ENCODE data around the gene NIP7.

DNA sequence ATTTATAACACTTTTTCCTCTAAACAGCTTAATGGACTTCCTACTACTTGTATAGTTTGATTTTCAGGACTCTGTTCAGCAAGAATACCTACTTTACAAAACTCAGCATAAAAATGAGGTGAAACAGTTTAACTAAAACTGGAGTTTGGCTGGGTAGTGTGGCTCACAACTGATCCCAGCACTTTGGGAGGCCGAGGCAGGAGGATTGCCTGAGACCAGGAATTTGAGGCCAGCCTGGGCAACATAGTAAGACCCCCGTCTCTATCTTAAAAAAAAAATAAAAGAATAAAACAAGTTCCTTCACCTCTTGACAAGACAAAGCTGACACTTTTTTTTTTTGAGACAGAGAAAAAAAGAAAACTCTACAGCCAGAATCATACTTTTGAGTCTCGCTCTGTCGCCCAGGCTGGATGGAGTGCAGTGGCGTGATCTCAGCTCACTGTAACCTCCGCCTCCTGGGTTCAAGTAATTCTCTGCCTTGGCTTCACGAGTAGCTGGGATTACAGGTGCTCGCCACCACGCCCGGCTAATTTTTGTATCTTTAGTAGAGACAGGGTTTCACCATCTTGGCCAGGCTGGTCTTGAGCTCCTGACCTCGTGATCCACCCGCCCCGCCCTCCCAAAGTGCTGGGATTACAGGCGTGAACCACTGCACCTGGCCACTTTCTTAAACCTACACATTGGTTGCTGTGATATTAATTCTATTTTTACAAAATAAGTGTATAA lies 11.8 kb upstream of the NIP7 start:
- TF ChIP-seq, protein P1, sequence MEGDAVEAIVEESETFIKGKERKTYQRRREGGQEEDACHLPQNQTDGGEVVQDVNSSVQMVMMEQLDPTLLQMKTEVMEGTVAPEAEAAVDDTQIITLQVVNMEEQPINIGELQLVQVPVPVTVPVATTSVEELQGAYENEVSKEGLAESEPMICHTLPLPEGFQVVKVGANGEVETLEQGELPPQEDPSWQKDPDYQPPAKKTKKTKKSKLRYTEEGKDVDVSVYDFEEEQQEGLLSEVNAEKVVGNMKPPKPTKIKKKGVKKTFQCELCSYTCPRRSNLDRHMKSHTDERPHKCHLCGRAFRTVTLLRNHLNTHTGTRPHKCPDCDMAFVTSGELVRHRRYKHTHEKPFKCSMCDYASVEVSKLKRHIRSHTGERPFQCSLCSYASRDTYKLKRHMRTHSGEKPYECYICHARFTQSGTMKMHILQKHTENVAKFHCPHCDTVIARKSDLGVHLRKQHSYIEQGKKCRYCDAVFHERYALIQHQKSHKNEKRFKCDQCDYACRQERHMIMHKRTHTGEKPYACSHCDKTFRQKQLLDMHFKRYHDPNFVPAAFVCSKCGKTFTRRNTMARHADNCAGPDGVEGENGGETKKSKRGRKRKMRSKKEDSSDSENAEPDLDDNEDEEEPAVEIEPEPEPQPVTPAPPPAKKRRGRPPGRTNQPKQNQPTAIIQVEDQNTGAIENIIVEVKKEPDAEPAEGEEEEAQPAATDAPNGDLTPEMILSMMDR (IDR thresholded peaks at IDR 0.05): no peak
- TF ChIP-seq POLR2A (IDR thresholded peaks at IDR 0.05) (no peak), EP300 (IDR thresholded peaks at IDR 0.05) (no peak)
